Panc1 (cell line): ENCODE measurements around the gene CCDC74B.
"Not testable (repeated sequence)": the region's sequence is repeated elsewhere in the genome, so short reads cannot be mapped to it uniquely, and the experiment has no call there.

Experiments used
- POLR2AphosphoS5 ChIP-seq: IDR thresholded peaks from 2 replicates; pipeline ENCODE4 v1.6.1; 2012; ENCODE audit warnings: mild to moderate bottlenecking, low read depth, low read length, moderate library complexity
- SIN3A ChIP-seq: IDR thresholded peaks from 2 replicates; pipeline ENCODE4 v1.6.1; 2012; ENCODE audit warnings: low read depth, mild to moderate bottlenecking, low read length, moderate library complexity, borderline replicate concordance; ENCODE audit not compliant: insufficient read depth
- TCF7L2 ChIP-seq: IDR thresholded peaks from 2 replicates; pipeline ENCODE4 v1.6.1; 2011; ENCODE audit warnings: mild to moderate bottlenecking, low read depth, low read length, inconsistent platforms
- TF ChIP-seq, protein P1 (sequence below): fragments of 450-650 bp; IDR thresholded peaks from 2 replicates; pipeline ENCODE4 v1.5.1; 2017; ENCODE audit warnings: mild to moderate bottlenecking

DNA sequence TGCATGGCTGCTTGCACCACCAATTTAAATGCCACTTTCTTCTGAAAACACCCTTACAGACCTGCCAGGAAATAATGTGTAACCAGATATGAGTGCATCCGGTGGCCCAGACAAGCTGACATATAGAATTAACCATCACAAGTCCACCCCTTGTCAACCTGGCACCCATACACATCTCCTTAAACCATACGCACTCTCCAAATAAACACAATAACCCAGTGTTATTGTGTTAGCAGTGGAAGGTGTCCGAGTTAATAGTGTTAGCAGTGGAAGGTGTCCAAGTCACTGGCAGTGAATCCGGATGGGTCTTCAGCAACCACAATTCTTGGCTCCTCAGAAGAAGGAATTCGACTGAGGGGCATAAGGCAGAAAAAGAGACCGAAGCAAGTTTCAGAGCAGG, 3.6 kb upstream of the CCDC74B start:
- TF ChIP-seq, protein P1, sequence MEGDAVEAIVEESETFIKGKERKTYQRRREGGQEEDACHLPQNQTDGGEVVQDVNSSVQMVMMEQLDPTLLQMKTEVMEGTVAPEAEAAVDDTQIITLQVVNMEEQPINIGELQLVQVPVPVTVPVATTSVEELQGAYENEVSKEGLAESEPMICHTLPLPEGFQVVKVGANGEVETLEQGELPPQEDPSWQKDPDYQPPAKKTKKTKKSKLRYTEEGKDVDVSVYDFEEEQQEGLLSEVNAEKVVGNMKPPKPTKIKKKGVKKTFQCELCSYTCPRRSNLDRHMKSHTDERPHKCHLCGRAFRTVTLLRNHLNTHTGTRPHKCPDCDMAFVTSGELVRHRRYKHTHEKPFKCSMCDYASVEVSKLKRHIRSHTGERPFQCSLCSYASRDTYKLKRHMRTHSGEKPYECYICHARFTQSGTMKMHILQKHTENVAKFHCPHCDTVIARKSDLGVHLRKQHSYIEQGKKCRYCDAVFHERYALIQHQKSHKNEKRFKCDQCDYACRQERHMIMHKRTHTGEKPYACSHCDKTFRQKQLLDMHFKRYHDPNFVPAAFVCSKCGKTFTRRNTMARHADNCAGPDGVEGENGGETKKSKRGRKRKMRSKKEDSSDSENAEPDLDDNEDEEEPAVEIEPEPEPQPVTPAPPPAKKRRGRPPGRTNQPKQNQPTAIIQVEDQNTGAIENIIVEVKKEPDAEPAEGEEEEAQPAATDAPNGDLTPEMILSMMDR: not testable (repeated sequence)
- TF ChIP-seq TCF7L2, SIN3A, POLR2AphosphoS5: not testable (repeated sequence)
